ENCODE data around the gene AHCYL1. TPM values are rescaled to one million over a fixed set of nuclear protein-coding genes. Genes with fewer than 3 reads are reported as not detected.

AHCYL1 gene
- total RNA-seq, 2 donors from 2014 or later = 78.9 to 96.0 TPM

- Histone ChIP-seq H3K9me3 (ENCODE audit: control insufficient read depth, low read length) (no peaks in the 10 kb centered on the region), H3K36me3 (ENCODE audit: control insufficient read depth, insufficient read depth, low read length) (peaks cover 27% of the 10 kb centered on the region), H3K4me3 (ENCODE audit: low read length) (peak overlapping the region; percentile 77), H3K9ac (ENCODE audit: extremely low read depth, low read length, poor library complexity, severe bottlenecking) (no peak overlapping the region), H3K4me1 (ENCODE audit: control insufficient read depth, insufficient read depth, low read length) (peaks cover 45% of the 10 kb centered on the region), H3K27me3 (ENCODE audit: control insufficient read depth, insufficient read depth, low read length, poor library complexity, severe bottlenecking) (no peaks in the 10 kb centered on the region), H3K27ac (ENCODE audit: low read depth, low read length) (no peak overlapping the region)
- H3K36me3 Mint-ChIP-seq (ENCODE audit: low read depth) = peaks cover 9% of the 10 kb centered on the region
- H3K4me3 Mint-ChIP-seq = no peak overlapping the region
- no peaks in the 10 kb centered on the region for H3K27me3 Mint-ChIP-seq (ENCODE audit: insufficient read depth)
- H3K9me3 Mint-ChIP-seq = no peaks in the 10 kb centered on the region
- no peak for TF ChIP-seq CTCF (conservative IDR thresholded peaks at IDR 0.05)
- peaks cover 71% of the 10 kb centered on the region for H3K4me1 Mint-ChIP-seq
- no peak for DNase-seq
- no peak overlapping the region for H3K27ac Mint-ChIP-seq
Observed at GRCh38 chr1:110005971-110006370, 21.4 kb downstream of the AHCYL1 start.

DNA sequence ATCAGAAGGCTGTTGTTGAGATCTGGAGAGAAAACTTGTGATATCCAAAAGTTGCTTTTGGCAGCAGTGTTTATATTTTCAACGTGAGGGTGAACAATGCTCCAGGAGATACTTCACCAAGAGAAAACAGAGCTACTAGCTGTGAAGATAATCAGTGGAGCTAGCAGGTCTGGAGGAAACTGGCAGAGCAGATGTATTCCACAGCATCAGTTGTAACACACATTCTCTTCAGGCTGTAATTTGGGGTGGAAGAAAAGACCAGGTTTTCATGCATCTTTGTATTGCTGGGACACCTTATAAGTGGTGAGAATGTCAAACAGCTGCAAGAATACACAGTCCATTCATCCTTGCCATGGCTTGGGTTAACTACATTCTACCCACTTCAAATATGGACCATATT, 22.0 kb downstream of the AHCYL1 start:
- H3K27ac ChIP-seq (ENCODE audit: low read depth, low read length) = no peak overlapping the region

DNA sequence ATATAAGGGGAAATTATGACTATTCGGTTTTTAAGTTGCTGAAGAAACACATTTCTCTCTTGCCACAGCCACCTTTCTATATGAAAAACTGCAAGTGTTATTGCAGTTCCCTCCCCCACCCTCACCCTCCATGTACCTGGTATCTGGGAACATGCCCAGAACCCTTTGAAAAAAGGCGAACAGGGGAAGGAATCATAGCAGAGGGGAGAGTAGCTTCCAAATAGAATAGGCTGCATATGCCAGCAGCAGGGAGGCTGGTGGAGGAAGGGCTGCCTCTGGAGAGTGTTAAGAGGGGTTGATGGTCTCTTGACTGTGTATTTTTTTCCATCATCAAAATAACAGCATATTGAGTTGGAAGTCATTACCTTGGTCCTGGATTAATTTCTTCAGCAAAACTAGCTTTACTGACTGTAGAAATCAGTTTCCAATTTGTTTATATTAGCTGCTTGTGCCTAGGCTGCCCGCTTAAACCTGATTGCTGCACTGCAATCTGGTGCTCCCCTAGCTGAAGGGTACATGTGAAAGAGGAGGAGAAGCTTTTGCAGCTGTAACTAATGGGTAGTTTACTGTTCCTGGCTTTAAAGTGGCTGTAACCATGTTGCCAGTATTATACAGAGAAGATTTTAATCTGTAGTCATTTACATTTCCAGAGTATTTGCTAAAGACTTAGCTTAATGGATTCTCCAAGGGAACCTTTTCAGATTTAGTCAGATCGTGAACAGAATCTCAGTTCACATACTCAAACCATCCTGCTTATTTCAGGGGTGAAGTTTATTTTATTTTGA, 22.7 kb downstream of the AHCYL1 start:
- Histone ChIP-seq H3K36me3 (ENCODE audit: control insufficient read depth, insufficient read depth, low read length) (peaks cover 33% of the 10 kb centered on the region), H3K27me3 (ENCODE audit: control insufficient read depth, insufficient read depth, low read length, poor library complexity, severe bottlenecking) (no peaks in the 10 kb centered on the region), H3K9ac (ENCODE audit: extremely low read depth, low read length, poor library complexity, severe bottlenecking) (no peak overlapping the region), H3K4me3 (ENCODE audit: low read length) (peak overlapping the region; percentile 41), H3K27ac (ENCODE audit: low read depth, low read length) (no peak overlapping the region), H3K4me1 (ENCODE audit: control insufficient read depth, insufficient read depth, low read length) (peaks cover 42% of the 10 kb centered on the region), H3K9me3 (ENCODE audit: control insufficient read depth, low read length) (no peaks in the 10 kb centered on the region)
- H3K4me1 Mint-ChIP-seq = peaks cover 73% of the 10 kb centered on the region
- TF ChIP-seq CTCF (conservative IDR thresholded peaks at IDR 0.05) = no peak
- H3K4me3 Mint-ChIP-seq = peak overlapping the region; percentile 22
- no peaks in the 10 kb centered on the region for H3K27me3 Mint-ChIP-seq (ENCODE audit: insufficient read depth)
- no peak for DNase-seq
- no peaks in the 10 kb centered on the region for H3K9me3 Mint-ChIP-seq
- 61 to 100% methylated on average over 1 to 4 of the region's 4 CpGs for WGBS, 2 experiments (ENCODE audit: insufficient coverage in 1 of 2, insufficient read length in 1 of 2)
- H3K27ac Mint-ChIP-seq = peak overlapping the region; percentile 45
- H3K36me3 Mint-ChIP-seq (ENCODE audit: low read depth) = peaks cover 17% of the 10 kb centered on the region

More for the DNA sequence above, 22.0 kb downstream of the AHCYL1 start:
- Histone ChIP-seq H3K4me3 (ENCODE audit: low read length) (peak overlapping the region; percentile 41), H3K27me3 (ENCODE audit: control insufficient read depth, insufficient read depth, low read length, poor library complexity, severe bottlenecking) (no peaks in the 10 kb centered on the region), H3K36me3 (ENCODE audit: control insufficient read depth, insufficient read depth, low read length) (peaks cover 27% of the 10 kb centered on the region), H3K9me3 (ENCODE audit: control insufficient read depth, low read length) (no peaks in the 10 kb centered on the region), H3K9ac (ENCODE audit: extremely low read depth, low read length, poor library complexity, severe bottlenecking) (no peak overlapping the region), H3K4me1 (ENCODE audit: control insufficient read depth, insufficient read depth, low read length) (peaks cover 45% of the 10 kb centered on the region)
- no peak for DNase-seq
- WGBS, 2 experiments (ENCODE audit: insufficient coverage in 1 of 2, insufficient read length in 1 of 2) = 45 to 63% methylated on average over 1 of the region's 1 CpG
- H3K9me3 Mint-ChIP-seq = no peaks in the 10 kb centered on the region
- H3K27ac Mint-ChIP-seq = peak overlapping the region; percentile 45
- no peak overlapping the region for H3K4me3 Mint-ChIP-seq
- no peaks in the 10 kb centered on the region for H3K27me3 Mint-ChIP-seq (ENCODE audit: insufficient read depth)
- H3K36me3 Mint-ChIP-seq (ENCODE audit: low read depth) = peaks cover 11% of the 10 kb centered on the region
- TF ChIP-seq CTCF (conservative IDR thresholded peaks at IDR 0.05) = no peak
- H3K4me1 Mint-ChIP-seq = peaks cover 75% of the 10 kb centered on the region

All from endodermal cell (in vitro differentiated cells).